Testis (tissue), 3 donors: Measurements from ENCODE around the gene CD83. TPM values are rescaled to one million over a fixed set of nuclear protein-coding genes. Genes with fewer than 3 reads are reported as not detected.
"Not testable (repeated sequence)": the region's sequence is repeated elsewhere in the genome, so short reads cannot be mapped to it uniquely, and the experiment has no call there.

Source experiments
- DNase-seq: peaks from one replicate; pipeline ENCODE4 v3.0.0-alpha.2; 2019
- H3K27ac ChIP-seq, 2 donors: fragments of 200-600 bp; sonication (generic); one replicate each; pipeline ENCODE4 v1.5.1; 2019
- H3K27me3 ChIP-seq: fragments of 200-600 bp; sonication (generic); one replicate; pipeline ENCODE4 v1.5.1; 2019
- H3K36me3 ChIP-seq: fragments of 200-600 bp; sonication (generic); one replicate; pipeline ENCODE4 v1.5.1; 2017; ENCODE audit warnings: low read depth; ENCODE audit errors: missing control alignments
- H3K4me1 ChIP-seq: fragments of 200-600 bp; sonication (generic); one replicate; pipeline ENCODE4 v1.5.1; 2019
- H3K4me3 ChIP-seq, 2 donors: fragments of 200-600 bp; sonication (generic); one replicate each; pipeline ENCODE4 v1.5.1; 2017 to 2019
- H3K9me3 ChIP-seq: fragments of 200-600 bp; sonication (generic); one replicate; pipeline ENCODE4 v1.5.1; 2017
- CTCF ChIP-seq, 3 experiments: fragments of 450-650 bp in 2 of 3; fragments of 200-600 bp in 1 of 3; sonication (generic) in 1 of 3; IDR thresholded peaks; one replicate each; pipeline ENCODE4 v1.5.1; 2016 to 2019; ENCODE audit warnings: antibody characterized with exemption in 3 of 3, mild to moderate bottlenecking in 2 of 3, moderate library complexity in 1 of 3
- POLR2A ChIP-seq: fragments of 450-650 bp; IDR thresholded peaks from one replicate; pipeline ENCODE4 v1.6.1; 2017; ENCODE audit warnings: antibody characterized with exemption, mild to moderate bottlenecking, moderate library complexity
- WGBS, 2 donors: methylation state at CpG; one replicate each; pipeline ENCODE4 v1.1.5; 2018; 5-methylcytosine and 5-hydroxymethylcytosine counted together
- intact Hi-C: fragments of 100-400 bp; cut with DNase I; formaldehyde crosslinking; loops from one replicate; pipeline ENCODE4 v1.15.1; 2023; ENCODE audit warnings: low total_unique reads
- polyA plus RNA-seq: library from polyadenylated mRNA; stranded (reverse); fragments of 350-450 nt; fragmentation: Illumina TruSeq; extraction: RNeasy Lipid Tissue Mini Kit (QIAGEN cat#74804); gene quantifications from one replicate; pipeline ENCODE4 v1.2.3, GENCODE V29; 2014; ENCODE audit warnings: low read depth, low replicate concordance; ENCODE audit not compliant: insufficient read depth
- total RNA-seq, 2 donors: library from RNA; depleted of rRNA; stranded (reverse); fragments of >200 nt; gene quantifications; one replicate each; pipeline ENCODE4 v1.2.3, GENCODE V29; 2016

The CD83 gene
- total and polyA plus RNA-seq, 3 donors from 2014 or later: 5.6 to 12.2 (median 6.2) TPM

- H3K36me3 ChIP-seq: no peaks in the 10 kb centered on the region
- no peak overlapping the region for H3K4me3 ChIP-seq
- H3K9me3 ChIP-seq: no peaks in the 10 kb centered on the region
- peak; percentile 20 for DNase-seq
- intact Hi-C loops: no loop called here
- H3K27me3 ChIP-seq: no peaks in the 10 kb centered on the region
- 36 to 58% methylated on average over 10 of the region's 10 CpGs for WGBS, 2 donors
- H3K27ac ChIP-seq: no peak overlapping the region
- peaks cover 4% of the 10 kb centered on the region for H3K4me1 ChIP-seq
- TF ChIP-seq POLR2A: no peak
- TF ChIP-seq CTCF (IDR thresholded peaks at IDR 0.05): no peak
Measured at GRCh38 chr6:14146506-14147096, 29.0 kb downstream of the CD83 start.

- H3K9me3 ChIP-seq: no peaks in the 10 kb centered on the region
- no peak overlapping the region for H3K4me3 ChIP-seq
- 91 to 93% methylated on average over 7 of the region's 7 CpGs for WGBS, 2 donors
- TF ChIP-seq CTCF (IDR thresholded peaks at IDR 0.05) (no peak), POLR2A (no peak)
- H3K27me3 ChIP-seq: no peaks in the 10 kb centered on the region
- H3K36me3 ChIP-seq: no peaks in the 10 kb centered on the region
- peaks cover 4% of the 10 kb centered on the region for H3K4me1 ChIP-seq
- intact Hi-C loops: no loop called here
- no peak overlapping the region for H3K27ac ChIP-seq
- no peak for DNase-seq
Measured at GRCh38 chr6:14147891-14148290, 30.3 kb downstream of the CD83 start.

- Histone ChIP-seq H3K27ac (no peak overlapping the region), H3K36me3 (no peaks in the 10 kb centered on the region), H3K4me1 (peaks cover 4% of the 10 kb centered on the region), H3K4me3 (no peak overlapping the region), H3K27me3 (no peaks in the 10 kb centered on the region), H3K9me3 (no peaks in the 10 kb centered on the region)
- no peak for TF ChIP-seq POLR2A
- WGBS, 2 donors: 91 to 97% methylated on average over 5 of the region's 5 CpGs
- DNase-seq: no peak
- intact Hi-C loops: no loop called here
Measured at GRCh38 chr6:14148471-14148870, 30.9 kb downstream of the CD83 start.

- Histone ChIP-seq H3K27ac (no peak overlapping the region), H3K36me3 (no peaks in the 10 kb centered on the region), H3K4me1 (peaks cover 4% of the 10 kb centered on the region), H3K4me3 (no peak overlapping the region), H3K9me3 (no peaks in the 10 kb centered on the region), H3K27me3 (no peaks in the 10 kb centered on the region)
- intact Hi-C loops: no loop called here
- 85% methylated on average over 6 of the region's 6 CpGs for WGBS, 2 donors
- DNase-seq: no peak
- TF ChIP-seq CTCF (IDR thresholded peaks at IDR 0.05) (no peak), POLR2A (no peak)
Measured at GRCh38 chr6:14149053-14149738, 31.6 kb downstream of the CD83 start.

GRCh38 chr6:14149739-14150130, 32.2 kb downstream of the CD83 start:
- Histone ChIP-seq H3K27ac (no peak overlapping the region), H3K9me3 (no peaks in the 10 kb centered on the region), H3K4me3 (no peak overlapping the region), H3K27me3 (no peaks in the 10 kb centered on the region), H3K4me1 (peaks cover 4% of the 10 kb centered on the region), H3K36me3 (no peaks in the 10 kb centered on the region)
- WGBS, 2 donors: 92 to 99% methylated on average over 7 of the region's 7 CpGs
- TF ChIP-seq CTCF (IDR thresholded peaks at IDR 0.05) (no peak), POLR2A (no peak)
- DNase-seq: no peak
- intact Hi-C loops: no loop called here

GRCh38 chr6:14151300-14151699, 33.7 kb downstream of the CD83 start:
- DNase-seq, H3K27me3 ChIP-seq, H3K4me1 ChIP-seq, H3K4me3 ChIP-seq, H3K36me3 ChIP-seq, H3K27ac ChIP-seq, H3K9me3 ChIP-seq, intact Hi-C loops: not testable (repeated sequence)
- 92 to 96% methylated on average over 1 to 3 of the region's 3 CpGs for WGBS, 2 donors
